Measurements from ENCODE around the gene LHX6. TPM values are rescaled to one million over a fixed set of nuclear protein-coding genes. Genes with fewer than 3 reads are reported as not detected.

Gene LHX6
- total and polyA plus RNA-seq, 10 donors, result 0.04 to 1.3 (median 0.40) TPM; not detected in 3

DNA sequence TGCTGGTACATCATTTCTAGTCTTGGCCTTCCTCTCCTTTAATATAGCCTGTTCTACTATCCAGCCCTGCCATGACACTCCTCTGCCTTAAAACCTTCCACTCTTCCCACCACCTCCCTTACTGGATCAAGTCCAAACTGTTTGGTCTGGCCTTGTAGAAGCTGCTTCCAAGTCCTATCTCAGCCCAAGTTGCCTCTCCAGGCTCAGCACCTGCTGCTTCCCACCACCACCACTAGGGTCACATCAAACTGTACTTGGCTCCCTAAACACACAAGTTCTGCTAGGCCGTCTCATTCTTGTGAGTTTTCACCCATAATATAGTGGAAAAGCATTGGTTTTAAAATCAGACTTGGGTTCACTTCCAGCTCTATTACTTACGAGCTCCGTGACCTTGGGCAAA is 70.6 kb downstream of the LHX6 start:
- intact Hi-C loops (cut with DNase I; ENCODE audit: low total_unique reads), result no loop called here
- no peak for DNase-seq
- WGBS, 5 donors, result 74 to 84% (median 80%) methylated on average over 3 of the region's 3 CpGs
- Histone ChIP-seq H3K4me3 (peak overlapping the region in 2 of 8 donors; percentile 81 to 96), H3K27me3 (replicated peaks in 1 of 7) (no peaks in the 10 kb centered on the region), H3K9me3 (peaks cover 0 to 12% (median 8%) of the 10 kb centered on the region in 8 donors), H3K4me1 (peaks cover 19 to 64% (median 39%) of the 10 kb centered on the region in 6 donors), H3K36me3 (no peaks in the 10 kb centered on the region), H3K27ac (no peak overlapping the region)
- TF ChIP-seq CTCF (IDR thresholded peaks at IDR 0.05 in 8 of 11, conservative IDR thresholded peaks at IDR 0.05 in 3 of 11), result peak in 6 of 11 experiments; percentile 19 to 42 (median 31)
- TF ChIP-seq POLR2AphosphoS5 (IDR thresholded peaks at IDR 0.05), result no peak

GRCh38 chr9:122155796-122156195 is 73.0 kb downstream of the LHX6 start:
- peaks cover 19 to 64% (median 39%) of the 10 kb centered on the region in 6 donors for H3K4me1 ChIP-seq
- no peaks in the 10 kb centered on the region for H3K27me3 ChIP-seq (replicated peaks in 1 of 7)
- no peak overlapping the region for H3K27ac ChIP-seq
- no peak overlapping the region for H3K4me3 ChIP-seq
- 85 to 92% (median 88%) methylated on average over 4 of the region's 4 CpGs for WGBS, 5 donors
- no peak for DNase-seq
- intact Hi-C loops (cut with DNase I; ENCODE audit: low total_unique reads), result no loop called here
- H3K9me3 ChIP-seq, result no peaks in the 10 kb centered on the region
- no peak for TF ChIP-seq CTCF (IDR thresholded peaks at IDR 0.05 in 8 of 11, conservative IDR thresholded peaks at IDR 0.05 in 3 of 11)
- no peak for TF ChIP-seq POLR2A (IDR thresholded peaks at IDR 0.05)
- TF ChIP-seq POLR2AphosphoS5 (IDR thresholded peaks at IDR 0.05), result no peak
- H3K36me3 ChIP-seq, result peaks cover 0 to 22% (median 0%) of the 10 kb centered on the region in 6 donors

Other genes with a start within 250 kb of the LHX6 start
- 10 to 100 TPM in 3 of 7 donors, 1 to 10 TPM in 4; 6.9 to 12.8 (median 9.5) TPM for gene TTLL11, start 135.6 kb downstream of the LHX6 start, total RNA-seq
- 1 to 10 TPM; 1.6 to 5.1 (median 3.0) TPM for gene TTLL11, start 135.6 kb downstream of the LHX6 start, polyA plus RNA-seq
- 10 to 100 TPM; 27.8 to 32.7 (median 29.2) TPM for gene NDUFA8, start 69.2 kb downstream of the LHX6 start, total RNA-seq
- gene NDUFA8, start 69.2 kb downstream of the LHX6 start, polyA plus RNA-seq, result 10 to 100 TPM; 47.6 to 72.7 (median 66.3) TPM
- gene MORN5, start 69.0 kb downstream of the LHX6 start, total RNA-seq, result 1 to 10 TPM in 1 of 7 donors, not detected in 6; 1.4 TPM
- not detected for gene MORN5, start 69.0 kb downstream of the LHX6 start, polyA plus RNA-seq
- gene RBM18, start 35.9 kb upstream of the LHX6 start, total RNA-seq, result 10 to 100 TPM; 10.0 to 21.5 (median 18.1) TPM
- 1 to 10 TPM; 4.2 to 7.5 (median 6.8) TPM for gene RBM18, start 35.9 kb upstream of the LHX6 start, polyA plus RNA-seq
- 10 to 100 TPM; 30.9 to 44.8 (median 39.7) TPM for gene MRRF, start 35.9 kb upstream of the LHX6 start, total RNA-seq
- 10 to 100 TPM; 23.1 to 29.6 (median 24.7) TPM for gene MRRF, start 35.9 kb upstream of the LHX6 start, polyA plus RNA-seq
- gene PTGS1, start 142.1 kb upstream of the LHX6 start, total RNA-seq, result 10 to 100 TPM; 13.6 to 18.6 (median 15.3) TPM
- 1 to 10 TPM; 2.8 to 5.9 (median 4.9) TPM for gene PTGS1, start 142.1 kb upstream of the LHX6 start, polyA plus RNA-seq
- gene OR1J1, start 249.0 kb upstream of the LHX6 start, total RNA-seq, result not detected
- not detected for gene OR1J1, start 249.0 kb upstream of the LHX6 start, polyA plus RNA-seq